HL-60/S4 treated with phorbol 12-myristate 13-acetate at 8.2 ng/mL for 4 days and 3 days (cell line): ENCODE results near the gene UVSSA.
"Not testable (repeated sequence)": the region's sequence is repeated elsewhere in the genome, so short reads cannot be mapped to it uniquely, and the experiment has no call there.

Experiments
- in situ Hi-C: fragments of 300-500 bp; cut with MboI; formaldehyde crosslinking; loops from 2 replicates; pipeline ENCODE4 v1.15.0; 2022; ENCODE audit warnings: low sequenced_read_pairs

Gene UVSSA

GRCh38 chr4:1329408-1330371, 17.3 kb upstream of the UVSSA start:
- in situ Hi-C loops, result no loop called here

- in situ Hi-C loops, result no loop called here
Observed at GRCh38 chr4:1330761-1331590, 16.0 kb upstream of the UVSSA start.

- in situ Hi-C loops, result no loop called here
Observed at GRCh38 chr4:1331591-1332353, 15.2 kb upstream of the UVSSA start.

GRCh38 chr4:1332686-1333085, 14.3 kb upstream of the UVSSA start:
- in situ Hi-C loops, result no loop called here

- in situ Hi-C loops, result no loop called here
Observed at GRCh38 chr4:1333256-1333655, 13.8 kb upstream of the UVSSA start.

- in situ Hi-C loops, result not testable (repeated sequence)
Observed at GRCh38 chr4:1333851-1334578, 13.0 kb upstream of the UVSSA start.

- in situ Hi-C loops, result no loop called here
Observed at GRCh38 chr4:1334579-1334895, 12.5 kb upstream of the UVSSA start.

GRCh38 chr4:1335193-1335883, 11.7 kb upstream of the UVSSA start:
- in situ Hi-C loops, result not testable (repeated sequence)

- in situ Hi-C loops, result no loop called here
Observed at GRCh38 chr4:1336088-1336491, 10.9 kb upstream of the UVSSA start.

- in situ Hi-C loops, result no loop called here
Observed at GRCh38 chr4:1337376-1337831, 9.6 kb upstream of the UVSSA start.

- in situ Hi-C loops, result no loop called here
Observed at GRCh38 chr4:1337951-1338751, 8.9 kb upstream of the UVSSA start.

- in situ Hi-C loops, result no loop called here
Observed at GRCh38 chr4:1338752-1339414, 8.1 kb upstream of the UVSSA start.

GRCh38 chr4:1339489-1339888, 7.5 kb upstream of the UVSSA start:
- in situ Hi-C loops, result no loop called here

- in situ Hi-C loops, result no loop called here
Observed at GRCh38 chr4:1340181-1340747, 6.7 kb upstream of the UVSSA start.

GRCh38 chr4:1340861-1341260, 6.1 kb upstream of the UVSSA start:
- in situ Hi-C loops, result no loop called here

GRCh38 chr4:1342003-1342402, 5.0 kb upstream of the UVSSA start:
- in situ Hi-C loops, result no loop called here

- in situ Hi-C loops, result no loop called here
Observed at GRCh38 chr4:1344696-1345095, 2.3 kb upstream of the UVSSA start.
